Esophagus muscularis mucosa (tissue), 4 donors: ENCODE results near the gene PDLIM4.

Experiments used
- CTCF ChIP-seq, 3 experiments: fragments of 200-600 bp in 2 of 3; fragments of 450-650 bp in 1 of 3; sonication (generic) in 2 of 3; IDR thresholded peaks; one replicate each; pipeline ENCODE4 v1.5.1; 2017 to 2019; ENCODE audit warnings: antibody characterized with exemption in 3 of 3, mild to moderate bottlenecking in 2 of 3, moderate library complexity in 1 of 3
- EP300 ChIP-seq: sonication (generic); formaldehyde crosslinking; IDR thresholded peaks from one replicate; pipeline ENCODE4 v1.6.1; 2017; ENCODE audit warnings: antibody characterized with exemption
- POLR2A ChIP-seq: fragments of 450-650 bp; IDR thresholded peaks from one replicate; pipeline ENCODE4 v1.6.1; 2017; ENCODE audit warnings: antibody characterized with exemption, moderate library complexity, mild to moderate bottlenecking, low read depth
- POLR2AphosphoS5 ChIP-seq, 2 donors: sonication (generic); formaldehyde crosslinking; IDR thresholded peaks; one replicate each; pipeline ENCODE4 v1.6.1; 2017; ENCODE audit warnings: antibody characterized with exemption in 2 of 2

- TF ChIP-seq POLR2A (peak; percentile 48), CTCF (IDR thresholded peaks at IDR 0.05) (no peak), EP300 (peak; percentile 40), POLR2AphosphoS5 (IDR thresholded peaks at IDR 0.05) (peak; percentile 93 to 95)
Measured at GRCh38 chr5:132259069-132259851, 1.8 kb downstream of the PDLIM4 start.
